ENCODE results near the gene CSTF2.

CSTF2 gene

DNA sequence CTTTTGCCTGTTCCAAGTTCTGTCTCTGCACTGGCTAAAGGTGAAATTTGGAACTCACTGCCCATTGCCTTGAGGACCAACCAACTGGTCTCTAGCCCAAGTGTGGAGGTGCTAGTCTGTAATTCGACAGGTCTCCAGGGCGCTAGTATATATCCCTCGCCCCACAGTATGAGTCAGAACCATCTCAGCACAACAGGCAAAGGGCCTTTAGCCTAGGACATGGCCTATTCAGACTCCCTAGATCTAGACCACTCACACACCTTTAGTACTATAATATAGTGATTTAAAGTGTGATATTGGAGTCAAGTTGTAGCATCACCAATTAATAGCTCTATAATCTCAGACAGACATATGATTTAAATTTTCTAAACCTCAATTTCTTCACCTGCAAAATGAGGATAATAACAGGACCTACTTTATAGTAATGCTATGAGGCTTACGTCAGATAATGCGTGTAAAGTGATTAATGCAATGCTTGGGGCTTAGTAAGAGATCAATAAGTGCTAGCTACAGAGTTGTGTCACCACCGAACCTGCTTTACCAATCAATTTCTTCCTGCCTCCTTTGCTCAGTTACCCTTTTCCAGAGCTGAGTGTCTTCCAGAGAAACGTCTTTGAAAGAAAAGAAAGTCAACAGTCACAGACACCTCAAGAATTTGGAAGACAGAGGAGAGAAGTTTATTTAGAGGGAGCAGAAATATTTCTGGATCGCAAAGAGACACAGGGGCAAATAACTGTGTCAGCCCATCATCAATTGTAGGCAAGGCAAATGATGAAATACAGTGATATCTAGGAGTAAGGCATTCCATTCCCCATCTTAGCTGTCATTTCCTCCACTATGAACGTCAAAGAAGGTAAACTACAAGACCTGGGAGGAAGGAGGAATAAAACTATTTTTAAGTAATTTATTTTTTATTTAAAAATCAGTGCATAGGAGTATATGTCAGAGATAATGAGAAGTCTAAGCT is 51.7 kb downstream of the CSTF2 start:
- DNase-seq, result no peak

DNA sequence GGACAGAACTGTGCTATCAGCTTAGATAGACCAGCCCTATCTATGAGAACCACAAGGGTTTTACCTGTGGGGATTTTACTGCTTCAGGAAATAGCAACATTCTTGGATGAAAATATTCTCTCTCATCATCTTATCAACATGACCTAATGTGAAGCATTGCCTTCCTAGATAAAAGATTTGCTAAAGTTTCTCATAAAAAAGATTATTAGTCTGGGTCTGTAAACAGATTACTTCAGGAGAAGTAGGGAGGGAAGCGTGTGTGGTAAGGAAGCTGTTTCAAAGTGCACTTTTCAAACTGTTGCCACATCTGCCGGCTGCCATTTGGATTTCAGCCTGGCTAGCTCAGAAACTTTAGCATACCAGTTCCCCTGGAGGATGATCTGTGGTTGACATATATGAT is 54.1 kb downstream of the CSTF2 start, which contains the start of gene NOX1:
TSS of gene NOX1 (minus strand) at position 35 of the 400 bp plus-strand sequence. CDS start 220 bp downstream, outside the sequence.
- DNase-seq, result no peak

DNA sequence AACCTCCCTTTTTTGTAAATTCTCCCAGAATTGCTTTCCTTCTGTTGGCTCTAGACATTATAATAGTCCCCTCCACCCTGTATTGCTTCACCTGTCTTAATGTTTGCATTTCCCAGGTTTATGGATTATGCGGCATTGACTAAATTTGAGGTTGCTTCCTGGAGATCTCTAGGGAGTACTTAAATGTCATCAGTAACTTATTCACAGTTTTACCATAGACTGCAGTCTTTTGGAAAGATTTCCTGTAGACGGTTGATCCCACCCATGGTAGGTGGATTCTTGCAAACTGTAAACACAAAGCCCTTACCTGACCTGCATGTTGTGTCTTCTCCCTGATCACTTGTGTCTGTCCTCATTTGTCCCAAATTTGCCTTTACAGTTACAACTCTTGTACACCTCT is 60.2 kb downstream of the CSTF2 start:
- DNase-seq, result no peak

DNA sequence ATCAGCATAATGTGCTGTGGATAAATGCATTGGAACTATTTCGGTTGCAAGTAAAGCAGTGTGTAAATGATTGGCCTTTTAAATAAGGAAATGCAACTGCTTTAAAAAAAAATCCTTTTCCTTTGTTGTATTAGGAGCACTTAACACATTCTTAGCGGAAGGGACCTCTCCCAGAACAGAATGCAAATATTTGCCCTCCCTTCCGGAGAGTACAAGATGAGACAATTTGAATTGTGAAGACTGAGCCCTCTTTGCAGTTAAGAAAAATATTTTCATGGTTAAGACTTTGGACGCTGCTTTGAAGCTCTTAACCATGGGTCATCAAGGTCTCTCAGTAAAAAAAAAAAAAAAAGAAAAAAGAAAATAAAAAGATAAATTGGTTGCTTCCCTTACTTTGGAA is 63.5 kb downstream of the CSTF2 start:
- DNase-seq, result no peak
